Measurements from ENCODE around the gene CALN1.

DNA sequence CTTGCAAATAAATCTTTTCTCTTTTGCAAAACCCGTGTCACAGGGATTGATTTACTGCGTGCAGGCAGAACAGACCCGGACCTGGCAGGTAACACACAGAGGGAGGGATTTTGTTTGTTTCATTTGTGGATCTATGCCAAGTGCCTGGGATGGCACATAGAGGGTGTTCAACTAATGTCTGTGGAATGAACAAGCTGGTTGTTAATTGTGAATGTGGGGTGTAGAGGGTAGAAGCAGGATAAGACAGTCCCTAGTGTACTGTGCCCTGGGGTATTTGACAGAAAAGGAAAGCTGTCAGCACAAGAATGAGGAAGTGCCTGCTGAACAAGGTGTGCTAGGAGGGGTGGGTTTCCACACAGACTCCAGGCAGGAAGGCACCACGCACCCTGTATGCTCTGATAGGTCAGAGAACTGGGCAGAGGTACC lies 331.8 kb downstream of the CALN1 start:
- TF ChIP-seq, protein P1, sequence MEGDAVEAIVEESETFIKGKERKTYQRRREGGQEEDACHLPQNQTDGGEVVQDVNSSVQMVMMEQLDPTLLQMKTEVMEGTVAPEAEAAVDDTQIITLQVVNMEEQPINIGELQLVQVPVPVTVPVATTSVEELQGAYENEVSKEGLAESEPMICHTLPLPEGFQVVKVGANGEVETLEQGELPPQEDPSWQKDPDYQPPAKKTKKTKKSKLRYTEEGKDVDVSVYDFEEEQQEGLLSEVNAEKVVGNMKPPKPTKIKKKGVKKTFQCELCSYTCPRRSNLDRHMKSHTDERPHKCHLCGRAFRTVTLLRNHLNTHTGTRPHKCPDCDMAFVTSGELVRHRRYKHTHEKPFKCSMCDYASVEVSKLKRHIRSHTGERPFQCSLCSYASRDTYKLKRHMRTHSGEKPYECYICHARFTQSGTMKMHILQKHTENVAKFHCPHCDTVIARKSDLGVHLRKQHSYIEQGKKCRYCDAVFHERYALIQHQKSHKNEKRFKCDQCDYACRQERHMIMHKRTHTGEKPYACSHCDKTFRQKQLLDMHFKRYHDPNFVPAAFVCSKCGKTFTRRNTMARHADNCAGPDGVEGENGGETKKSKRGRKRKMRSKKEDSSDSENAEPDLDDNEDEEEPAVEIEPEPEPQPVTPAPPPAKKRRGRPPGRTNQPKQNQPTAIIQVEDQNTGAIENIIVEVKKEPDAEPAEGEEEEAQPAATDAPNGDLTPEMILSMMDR (optimal IDR thresholded peaks at IDR 0.05 in 1 of 3, IDR thresholded peaks at IDR 0.05 in 1 of 3, conservative IDR thresholded peaks at IDR 0.05 in 1 of 3; ENCODE audit: extremely low read depth in 1 of 3, insufficient read depth in 2 of 3, low read length in 3 of 3), result no peak
- TF ChIP-seq EZH2 (IDR thresholded peaks at IDR 0.05; ENCODE audit: low read length), result no peak
